HG03469 (cell line): Measurements from ENCODE around the gene GNAZ.

ENCODE experiments used
- ATAC-seq: cut with Tn5 transposase; IDR thresholded peaks from one replicate; pipeline ENCODE4 v1.9.1; 2021; ENCODE audit warnings: mild to moderate bottlenecking, moderate library complexity, moderate number of reproducible peaks; ENCODE audit not compliant: unreplicated experiment

Gene GNAZ

GRCh38 chr22:23091760-23092159 is 21.4 kb downstream of the GNAZ start:
- ATAC-seq: no peak

- ATAC-seq: no peak
These were observed 22.1 kb downstream of the GNAZ start for GRCh38 chr22:23092217-23092955.

GRCh38 chr22:23093051-23093788 is 22.9 kb downstream of the GNAZ start:
- ATAC-seq: no peak

DNA sequence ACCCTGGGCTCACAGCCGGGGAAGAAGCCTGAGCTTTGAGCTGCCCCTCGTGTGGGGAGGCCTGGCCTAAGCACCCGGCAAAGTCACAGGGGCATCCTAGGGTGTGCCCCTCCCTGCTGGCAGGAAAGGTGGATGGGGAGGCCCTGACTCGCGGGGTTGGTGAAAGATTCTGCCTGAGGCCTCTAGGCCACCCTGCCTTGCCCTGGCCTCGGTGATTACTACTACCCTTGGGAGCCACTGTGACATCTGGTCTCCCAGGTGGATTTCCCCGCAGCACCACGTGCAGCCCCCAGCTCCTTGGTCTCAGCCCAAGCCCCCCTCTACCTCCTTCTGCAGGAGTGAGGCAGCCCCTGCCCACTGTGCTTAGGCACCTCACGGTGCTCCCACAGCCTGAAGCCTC is 23.9 kb downstream of the GNAZ start:
- ATAC-seq: no peak

DNA sequence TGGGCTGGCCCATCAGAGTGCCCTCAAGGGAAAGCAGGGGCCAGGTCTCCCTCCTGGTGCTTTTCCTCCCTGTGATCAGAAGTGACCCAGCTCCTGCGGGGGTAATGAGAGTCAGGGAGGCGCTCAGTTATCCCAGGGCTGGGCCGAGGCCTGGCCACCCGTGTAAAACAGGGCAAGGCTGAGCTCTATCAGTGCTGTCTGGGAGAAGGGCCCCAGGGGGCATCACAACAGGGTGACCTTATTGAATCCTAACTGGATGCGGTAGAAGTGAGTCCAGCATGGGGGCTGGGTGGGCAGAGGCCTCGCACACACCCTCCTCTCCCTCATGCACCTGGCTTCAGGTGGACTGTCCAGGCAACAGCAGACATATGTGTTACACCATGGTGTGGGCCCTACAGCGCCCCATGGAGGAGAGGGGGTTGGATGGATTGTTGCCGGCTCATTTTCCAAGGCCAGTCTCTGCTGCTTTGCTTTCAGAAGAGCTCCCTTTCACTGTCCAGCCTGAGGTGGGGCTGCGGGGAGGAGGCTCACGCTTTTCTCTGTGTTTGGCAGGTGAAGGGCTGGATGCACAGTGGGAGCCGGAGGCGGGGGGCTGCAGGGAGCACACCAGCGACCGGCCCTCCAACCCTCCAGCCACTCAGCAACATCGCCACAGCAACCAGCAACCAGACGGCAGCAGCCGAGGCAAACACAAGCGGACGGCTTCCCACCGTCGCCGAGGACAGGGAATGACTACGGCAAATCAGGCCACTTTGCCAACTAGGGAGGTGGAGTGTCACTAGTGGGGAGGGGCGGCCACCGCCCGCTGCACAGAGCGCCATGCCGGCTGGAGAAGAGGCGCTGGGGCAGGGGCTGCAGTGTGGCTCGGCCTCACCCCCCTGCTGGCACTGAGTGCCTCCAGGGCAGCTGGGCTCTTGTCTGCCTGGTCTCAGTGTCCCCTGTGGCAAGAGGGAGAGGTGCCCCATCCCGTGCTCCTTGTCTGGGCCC is 24.7 kb downstream of the GNAZ start:
- no peak for ATAC-seq

DNA sequence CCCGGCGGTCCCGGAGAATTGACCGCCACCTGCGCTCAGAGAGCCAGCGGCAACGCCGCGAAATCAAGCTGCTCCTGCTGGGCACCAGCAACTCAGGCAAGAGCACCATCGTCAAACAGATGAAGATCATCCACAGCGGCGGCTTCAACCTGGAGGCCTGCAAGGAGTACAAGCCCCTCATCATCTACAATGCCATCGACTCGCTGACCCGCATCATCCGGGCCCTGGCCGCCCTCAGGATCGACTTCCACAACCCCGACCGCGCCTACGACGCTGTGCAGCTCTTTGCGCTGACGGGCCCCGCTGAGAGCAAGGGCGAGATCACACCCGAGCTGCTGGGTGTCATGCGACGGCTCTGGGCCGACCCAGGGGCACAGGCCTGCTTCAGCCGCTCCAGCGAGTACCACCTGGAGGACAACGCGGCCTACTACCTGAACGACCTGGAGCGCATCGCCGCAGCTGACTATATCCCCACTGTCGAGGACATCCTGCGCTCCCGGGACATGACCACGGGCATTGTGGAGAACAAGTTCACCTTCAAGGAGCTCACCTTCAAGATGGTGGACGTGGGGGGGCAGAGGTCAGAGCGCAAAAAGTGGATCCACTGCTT is 25.5 kb downstream of the GNAZ start:
- no peak for ATAC-seq

DNA sequence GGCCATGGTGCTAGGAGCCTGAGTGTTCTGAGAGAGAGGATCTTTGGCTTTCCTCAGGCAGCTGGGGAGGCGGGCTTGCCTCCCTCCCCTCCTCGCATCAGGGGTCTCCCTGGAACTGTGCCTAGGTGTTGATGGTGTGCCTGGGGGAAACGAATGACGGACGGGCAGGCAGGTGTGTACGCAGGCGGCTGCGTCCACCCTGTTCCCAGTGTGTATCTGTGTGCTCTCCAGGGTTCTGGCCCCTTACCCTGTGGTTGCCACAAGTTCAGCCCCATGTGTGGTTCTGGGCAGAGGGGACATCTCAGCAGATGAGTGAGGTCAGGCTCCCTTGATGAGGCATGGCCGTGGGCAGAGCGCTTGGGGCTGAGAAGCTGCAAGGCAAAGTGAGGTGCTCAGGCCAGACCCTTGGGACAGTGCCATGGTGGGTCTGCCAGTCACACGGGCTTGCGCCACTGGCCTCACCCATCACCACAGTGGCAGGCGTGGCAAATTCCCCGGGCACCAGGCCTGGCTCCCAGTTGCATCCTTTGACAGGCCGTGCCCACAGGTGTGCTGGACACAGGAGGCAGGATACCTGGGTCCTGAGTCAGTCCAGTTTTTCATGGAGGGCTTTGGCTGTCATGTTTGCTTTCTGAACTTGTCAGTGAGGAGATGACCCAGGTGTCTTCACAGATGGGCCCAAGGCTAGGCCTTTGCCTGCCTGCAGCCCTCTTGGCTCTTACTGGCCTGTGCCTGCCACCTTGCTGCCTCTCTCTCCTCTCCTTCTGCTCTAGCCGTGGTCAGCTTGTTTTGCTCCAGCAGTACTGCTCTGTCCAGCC is 27.3 kb downstream of the GNAZ start:
- no peak for ATAC-seq

GRCh38 chr22:23098230-23098705 is 27.9 kb downstream of the GNAZ start:
- ATAC-seq: no peak

DNA sequence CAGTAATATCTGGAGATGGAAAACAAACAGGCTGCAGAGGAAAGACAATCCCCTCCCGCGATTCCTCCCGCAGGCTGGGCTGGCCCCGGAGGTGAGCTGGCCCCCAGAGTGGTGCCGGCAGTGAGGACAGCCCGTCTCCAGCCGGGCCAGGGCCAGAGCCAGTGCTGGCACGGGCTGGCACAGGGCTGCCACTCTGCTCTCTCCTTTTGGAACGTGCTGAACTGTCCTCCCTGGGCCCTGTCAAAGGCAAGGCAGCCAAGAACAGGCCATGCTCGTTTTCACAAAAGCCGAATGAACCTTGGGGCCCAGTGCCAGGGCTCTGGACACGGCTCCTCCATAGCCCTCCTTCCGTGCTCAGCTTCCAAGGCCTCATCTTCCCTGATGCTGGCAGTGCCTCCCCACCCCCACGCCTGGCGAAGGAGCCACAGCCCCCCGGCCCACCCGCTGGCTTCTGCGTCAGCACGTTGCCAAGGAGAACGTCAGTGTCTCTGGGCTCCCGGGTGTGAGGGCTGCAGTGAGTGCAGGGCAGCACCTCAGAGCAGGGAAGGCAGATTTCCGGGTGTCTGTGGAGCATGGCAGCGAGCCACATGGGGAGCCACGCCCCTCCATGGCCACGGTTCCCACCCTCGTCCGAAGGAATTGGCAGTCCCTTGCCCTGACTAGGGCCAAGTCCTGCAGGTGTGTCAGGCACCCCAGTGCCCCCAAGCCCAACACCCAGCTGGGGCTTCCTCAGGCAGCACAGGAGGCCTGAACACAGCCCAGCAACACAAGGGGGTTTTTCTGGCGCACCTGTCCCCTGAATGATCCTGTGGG is 28.6 kb downstream of the GNAZ start:
- no peak for ATAC-seq

- no peak for ATAC-seq
These were observed 29.1 kb downstream of the GNAZ start for GRCh38 chr22:23099531-23099804.

DNA sequence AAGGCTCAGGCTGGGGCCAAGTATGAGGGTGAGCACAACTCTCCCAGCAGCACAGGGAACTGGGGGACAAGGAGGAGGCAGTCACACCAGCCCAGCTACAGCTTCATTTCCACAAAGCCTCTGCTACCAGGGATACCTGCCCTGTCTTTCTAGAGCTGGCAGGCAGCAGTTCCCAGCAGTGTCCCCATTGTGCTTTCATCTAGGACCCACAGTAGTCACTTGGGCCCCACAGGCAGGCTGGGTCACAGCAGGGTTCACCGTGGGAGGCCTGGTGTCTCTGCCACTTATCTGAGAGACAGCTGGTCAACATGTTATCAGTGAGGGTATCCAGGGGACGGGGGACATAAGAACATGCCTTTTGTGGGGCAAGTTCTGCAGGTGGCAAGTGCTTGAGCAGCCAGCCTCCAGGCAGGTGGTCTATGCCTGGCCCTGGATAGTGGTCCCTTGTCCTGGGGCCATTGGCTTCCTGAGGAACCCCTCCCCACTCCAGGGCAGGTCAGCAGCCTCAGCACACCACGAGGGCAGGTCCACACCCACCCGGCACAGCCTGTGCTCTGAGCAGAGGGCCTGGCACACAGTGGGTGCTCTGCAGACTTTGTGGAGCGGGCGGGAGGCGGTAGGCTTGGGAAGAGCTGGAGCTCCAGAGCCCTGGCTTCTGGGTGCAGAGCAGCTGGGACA is 29.9 kb downstream of the GNAZ start:
- no peak for ATAC-seq

- no peak for ATAC-seq
These were observed 31.2 kb downstream of the GNAZ start for GRCh38 chr22:23101524-23101923.

GRCh38 chr22:23102002-23102655 is 31.8 kb downstream of the GNAZ start:
- ATAC-seq: no peak

DNA sequence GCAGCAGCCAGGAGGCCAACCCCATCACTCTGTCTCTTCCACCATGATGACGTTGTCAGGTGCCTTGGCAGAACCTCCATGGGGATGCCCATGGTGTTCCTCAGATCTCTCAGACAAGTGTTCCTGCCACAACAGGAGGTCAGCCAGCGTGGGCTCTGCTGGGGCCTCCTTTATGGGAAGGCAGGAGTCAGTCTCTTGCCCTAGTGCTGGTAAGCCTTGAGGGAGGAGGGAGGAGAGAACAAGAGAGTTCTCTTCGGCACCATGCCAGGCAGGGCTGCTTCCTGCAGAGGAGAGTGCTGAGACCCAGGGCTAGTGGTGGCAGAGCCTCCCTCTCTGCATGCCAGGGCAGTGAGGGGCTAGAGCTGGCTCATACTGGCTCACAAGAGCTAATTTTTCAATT is 32.5 kb downstream of the GNAZ start:
- no peak for ATAC-seq

DNA sequence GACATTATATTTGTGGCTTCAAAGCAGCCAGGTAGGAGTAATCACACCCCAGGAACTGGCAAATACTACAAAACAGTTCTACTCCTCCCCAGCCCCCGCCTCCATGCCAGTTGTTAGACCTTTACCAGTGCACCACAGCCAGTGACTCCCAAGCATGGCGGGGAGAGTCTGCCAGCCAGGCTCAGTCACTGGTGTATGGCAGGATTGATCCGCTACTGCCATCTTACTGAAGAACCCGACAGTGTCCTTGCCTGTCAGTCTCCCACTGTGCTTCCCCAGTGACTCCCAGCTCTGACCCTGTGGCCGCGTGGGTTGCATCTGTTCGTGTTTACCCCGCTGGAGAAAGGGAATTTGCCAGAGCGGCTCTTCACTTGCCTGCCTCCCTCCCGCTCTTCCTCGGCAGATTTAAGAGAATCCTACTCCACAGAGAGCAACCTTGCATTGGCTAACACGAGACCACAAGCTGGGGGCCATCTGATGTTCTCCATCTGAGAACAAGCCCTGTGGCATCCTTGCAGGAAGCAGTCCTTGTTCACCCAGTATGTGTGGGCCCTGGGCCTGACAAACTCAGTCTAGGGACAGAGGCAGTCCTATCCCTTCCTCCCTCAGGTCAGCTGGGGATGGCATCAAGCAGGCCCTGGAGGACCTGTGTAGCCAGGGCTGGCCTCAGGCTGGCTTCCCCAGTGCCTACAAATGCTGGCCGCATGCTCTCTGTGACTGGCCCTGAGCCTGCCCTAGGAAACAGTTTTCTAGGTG is 33.1 kb downstream of the GNAZ start:
- ATAC-seq: no peak

- ATAC-seq: no peak
These were observed 34.1 kb downstream of the GNAZ start for GRCh38 chr22:23104187-23104971.

DNA sequence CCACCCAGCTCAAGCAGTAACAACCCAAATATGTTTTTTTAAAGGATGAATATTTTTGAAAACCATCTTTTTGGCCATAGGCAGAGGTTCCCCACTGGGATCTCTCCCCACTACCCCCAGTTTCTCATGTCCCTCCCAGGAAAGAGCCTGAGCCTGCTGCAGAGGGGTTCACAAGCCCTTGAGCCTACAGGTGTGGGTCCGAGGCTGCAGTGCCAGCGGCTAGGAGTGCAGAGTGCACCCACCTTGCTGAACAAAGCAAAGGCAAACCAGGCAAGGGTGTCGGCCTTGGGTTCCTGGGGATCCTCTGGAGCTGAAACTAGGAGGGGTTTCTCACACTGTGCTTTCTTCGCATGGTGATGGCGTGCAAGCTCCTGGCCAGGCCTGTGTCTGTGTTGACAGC is 35.0 kb downstream of the GNAZ start:
- ATAC-seq: no peak
